Hematopoietic multipotent progenitor cell treated with erythropoietin and hydrocortisone succinate and interleukin-3 and kit ligand, for 6 days (in vitro differentiated cells): ENCODE measurements around the gene SGSM1.
A peak's percentile ranks its signal among the peaks of the same experiment; 100 is the strongest.
"Not testable (repeated sequence)": the region's sequence is repeated elsewhere in the genome, so short reads cannot be mapped to it uniquely, and the experiment has no call there.

ENCODE experiments used
- DNase-seq: peaks from one replicate; pipeline ENCODE4 v3.0.0-alpha.2; 2015

The SGSM1 gene

GRCh38 chr22:24837517-24837916 lies 31.5 kb downstream of the SGSM1 start:
- not testable (repeated sequence) for DNase-seq

GRCh38 chr22:24841261-24841660 lies 35.2 kb downstream of the SGSM1 start:
- DNase-seq: no peak

GRCh38 chr22:24843048-24843447 lies 37.0 kb downstream of the SGSM1 start:
- DNase-seq: peak; percentile 18

- DNase-seq: peak; percentile 13
Observed at GRCh38 chr22:24845041-24845898, 39.3 kb downstream of the SGSM1 start.

- DNase-seq: no peak
Observed at GRCh38 chr22:24847490-24847889, 41.5 kb downstream of the SGSM1 start.

- no peak for DNase-seq
Observed at GRCh38 chr22:24848559-24849168, 42.7 kb downstream of the SGSM1 start.

- no peak for DNase-seq
Observed at GRCh38 chr22:24855794-24856193, 49.8 kb downstream of the SGSM1 start.

GRCh38 chr22:24857576-24857975 lies 51.6 kb downstream of the SGSM1 start:
- no peak for DNase-seq

GRCh38 chr22:24859587-24859986 lies 53.6 kb downstream of the SGSM1 start:
- DNase-seq: no peak

GRCh38 chr22:24865508-24865907 lies 59.5 kb downstream of the SGSM1 start:
- DNase-seq: no peak

GRCh38 chr22:24867323-24868022 lies 61.5 kb downstream of the SGSM1 start:
- no peak for DNase-seq

GRCh38 chr22:24868979-24869378 lies 63.0 kb downstream of the SGSM1 start:
- no peak for DNase-seq

GRCh38 chr22:24871611-24872205 lies 65.7 kb downstream of the SGSM1 start:
- DNase-seq: peak; percentile 13

- no peak for DNase-seq
Observed at GRCh38 chr22:24873226-24873625, 67.2 kb downstream of the SGSM1 start.

- DNase-seq: peak; percentile 67
Observed at GRCh38 chr22:24875862-24876506, 70.0 kb downstream of the SGSM1 start.

GRCh38 chr22:24876700-24877099 lies 70.7 kb downstream of the SGSM1 start:
- no peak for DNase-seq

GRCh38 chr22:24878969-24879368 lies 73.0 kb downstream of the SGSM1 start:
- no peak for DNase-seq

- peak; percentile 21 for DNase-seq
Observed at GRCh38 chr22:24883432-24883831, 77.4 kb downstream of the SGSM1 start.

GRCh38 chr22:24887260-24887659 lies 81.2 kb downstream of the SGSM1 start:
- DNase-seq: no peak

GRCh38 chr22:24893341-24894070 lies 87.5 kb downstream of the SGSM1 start:
- no peak for DNase-seq

- DNase-seq: no peak
Observed at GRCh38 chr22:24894220-24894975, 88.4 kb downstream of the SGSM1 start.
